ENCODE results near the gene SEC61G. TPM values are rescaled to one million over a fixed set of nuclear protein-coding genes. Genes with fewer than 3 reads are reported as not detected.

SEC61G gene
- total and polyA plus RNA-seq, 10 of the 15 experiments (the other 5 are each of a cell fraction or from before 2014, with no cell fraction given): 163 to 809 (median 346) TPM

GRCh38 chr7:54758702-54759592 lies at the start of gene SEC61G (continued):
- TF ChIP-seq CEBPB (IDR thresholded peaks at IDR 0.05; ENCODE audit: borderline replicate concordance in 1 of 2, low read depth in 2 of 2, low read length in 2 of 2) (no peak), ZZZ3 (IDR thresholded peaks at IDR 0.05; ENCODE audit: control insufficient read depth, insufficient read length, low read depth) (no peak), SUZ12 (IDR thresholded peaks at IDR 0.05; ENCODE audit: unreplicated experiment) (no peak), SMARCA5 (IDR thresholded peaks at IDR 0.05) (no peak), EZH2 (IDR thresholded peaks at IDR 0.05; ENCODE audit: borderline replicate concordance, control insufficient read depth, low read depth, low read length) (no peak), TCF12 (IDR thresholded peaks at IDR 0.05; ENCODE audit: low read depth, low read length) (peak; percentile 35; the same call in 1 of the 2 replicates), SUPT20H (IDR thresholded peaks at IDR 0.05; ENCODE audit: borderline replicate concordance, control insufficient read depth, low read depth, low read length) (no peak), PKNOX1 (IDR thresholded peaks at IDR 0.05) (no peak), POLR2AphosphoS2 (IDR thresholded peaks at IDR 0.05; ENCODE audit: low read depth, low read length) (peak; percentile 93), ESRRA (IDR thresholded peaks at IDR 0.05; ENCODE audit: low read length) (no peak), RCOR1 (conservative IDR thresholded peaks at IDR 0.05; ENCODE audit: low read depth, low read length) (no peak), NBN (IDR thresholded peaks at IDR 0.05) (peak; percentile 55; the same call in 1 of the 2 replicates), ZNF217 (IDR thresholded peaks at IDR 0.05) (no peak), ATF7 (IDR thresholded peaks at IDR 0.05; ENCODE audit: low read depth) (no peak)
